HG03175 (cell line): ENCODE data around the gene ITGA5.
"Not testable (repeated sequence)": the region's sequence is repeated elsewhere in the genome, so short reads cannot be mapped to it uniquely, and the experiment has no call there.

Experiments used
- ATAC-seq: cut with Tn5 transposase; IDR thresholded peaks from one replicate; pipeline ENCODE4 v1.9.1; 2021; ENCODE audit warnings: mild to moderate bottlenecking, moderate library complexity; ENCODE audit not compliant: unreplicated experiment

The ITGA5 gene

GRCh38 chr12:54356228-54356627 is 62.8 kb downstream of the ITGA5 start:
- ATAC-seq = no peak

DNA sequence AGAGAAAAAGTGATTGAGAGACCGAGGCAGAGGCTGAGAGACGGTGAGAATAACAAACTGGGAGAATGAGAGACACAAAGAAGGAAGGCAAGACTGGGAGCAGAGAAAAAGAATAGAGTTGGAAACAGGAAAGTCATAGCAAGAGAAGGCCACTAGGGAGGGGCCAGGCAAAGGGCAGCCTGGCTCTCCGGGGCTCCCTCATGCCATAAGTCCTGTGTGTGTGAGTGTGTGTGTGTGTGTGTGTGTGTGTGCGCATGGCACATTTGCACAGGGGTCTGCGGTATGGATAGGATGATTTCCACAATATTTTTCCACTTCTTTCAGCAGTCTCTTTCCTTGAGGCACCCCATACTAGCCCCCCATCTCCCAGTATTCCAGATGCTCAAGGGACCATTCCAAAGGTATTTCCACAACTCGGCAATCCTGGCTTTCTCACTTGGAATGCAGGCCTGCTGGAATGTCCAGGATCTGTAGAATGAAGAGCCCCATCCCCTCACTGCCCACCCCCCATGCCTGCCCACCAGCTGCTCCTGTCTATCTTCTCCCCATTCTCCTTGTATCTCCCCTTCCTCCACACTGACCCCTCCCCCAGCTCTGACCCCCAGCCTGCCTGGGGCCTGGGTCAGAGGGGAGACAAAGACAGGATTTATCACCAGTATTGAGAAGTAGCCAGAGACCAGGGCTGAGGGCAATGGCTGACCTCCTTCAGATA is 63.8 kb downstream of the ITGA5 start:
- ATAC-seq = no peak

DNA sequence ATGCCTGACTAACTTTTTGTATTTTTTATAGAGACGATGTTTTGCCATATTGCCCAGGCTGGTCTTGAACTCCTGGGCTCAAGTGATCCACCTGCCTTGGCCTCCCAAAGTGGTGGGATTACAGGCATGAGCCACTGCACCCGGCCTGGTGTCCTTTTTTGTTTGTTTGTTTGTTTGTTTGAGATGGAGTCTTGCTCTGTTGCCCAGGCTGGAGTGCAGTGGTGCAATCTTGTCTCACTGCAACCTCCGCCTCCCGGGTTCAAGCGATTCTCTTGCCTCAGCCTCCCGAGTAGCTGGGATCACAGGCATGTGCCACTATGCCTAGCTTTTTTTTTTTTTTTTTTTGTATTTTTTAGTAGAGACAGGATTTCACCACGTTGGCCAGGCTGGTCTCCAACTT is 64.8 kb downstream of the ITGA5 start:
- ATAC-seq = not testable (repeated sequence)

DNA sequence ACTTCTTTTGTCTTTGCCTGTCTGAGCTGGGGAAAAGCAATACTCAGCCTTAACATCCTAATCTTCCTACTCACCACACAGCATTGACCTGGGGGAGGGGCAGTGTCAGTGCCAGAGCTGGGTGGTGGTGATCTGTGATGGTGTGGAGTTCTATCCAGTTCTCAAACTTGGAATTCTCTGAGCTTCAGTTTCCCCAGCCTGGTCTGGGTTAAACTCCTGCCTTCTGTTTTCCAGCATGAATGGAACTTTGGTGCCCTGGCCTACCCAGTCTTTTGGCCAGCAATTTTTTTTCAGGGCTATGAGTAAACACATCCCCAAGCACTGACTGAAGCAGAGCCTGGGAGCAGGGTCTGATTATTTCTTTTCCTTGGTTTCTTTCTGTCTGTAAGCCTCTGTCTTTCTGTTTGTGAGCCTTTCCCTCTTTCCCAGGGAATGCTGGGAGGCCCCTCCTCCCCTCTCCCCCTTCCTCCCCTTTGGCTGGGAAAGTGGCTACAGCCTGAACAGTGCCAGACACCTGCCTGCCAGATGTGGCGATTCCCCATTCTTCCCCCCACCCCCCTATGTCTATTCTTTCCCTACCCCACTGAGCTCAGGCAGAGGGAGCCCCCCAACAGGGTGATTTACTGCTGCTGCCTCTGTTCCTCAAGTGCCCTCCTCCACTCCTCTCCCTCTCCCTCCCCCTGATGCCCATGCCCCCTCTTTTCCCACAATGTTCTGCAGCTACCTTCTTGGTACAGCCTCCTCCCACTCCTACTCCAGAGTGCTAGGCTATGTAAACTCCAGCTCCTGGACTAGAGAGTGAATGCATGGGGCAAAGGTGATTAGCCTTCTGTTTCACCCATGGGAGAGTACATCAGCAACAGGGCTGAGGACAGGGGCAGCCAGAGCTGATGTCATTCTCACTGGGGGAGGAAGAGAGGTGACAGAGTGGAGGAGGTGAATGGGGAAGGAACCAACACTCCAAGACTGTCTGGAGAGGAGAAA is 65.9 kb downstream of the ITGA5 start:
- ATAC-seq = no peak

DNA sequence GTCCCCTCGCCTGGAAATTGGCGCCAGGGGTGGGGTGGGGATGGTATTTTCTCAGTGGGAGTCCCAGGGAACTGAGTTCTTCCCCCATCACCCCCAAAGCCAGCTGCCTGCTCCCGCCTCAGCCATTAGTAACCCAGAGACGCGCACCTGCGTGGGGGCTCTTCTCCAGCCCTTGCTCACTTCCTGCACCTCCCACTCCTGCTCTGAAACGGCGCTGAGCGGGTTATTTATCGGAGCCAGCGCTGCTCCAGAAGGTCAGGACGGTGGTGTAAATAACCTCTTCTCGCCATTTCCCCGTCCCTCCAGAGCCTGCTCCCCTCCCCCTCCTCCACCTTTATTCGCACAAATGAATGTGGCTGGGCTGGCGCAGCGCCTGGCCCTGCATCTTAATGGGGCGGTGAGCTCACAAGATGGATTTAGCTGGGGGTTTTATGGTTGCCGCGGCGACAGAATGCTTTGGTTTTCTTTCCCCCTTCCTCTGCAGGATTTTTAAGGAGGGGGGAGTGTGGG is 67.0 kb downstream of the ITGA5 start:
- no peak for ATAC-seq

GRCh38 chr12:54351341-54351740 is 67.7 kb downstream of the ITGA5 start:
- ATAC-seq = no peak

DNA sequence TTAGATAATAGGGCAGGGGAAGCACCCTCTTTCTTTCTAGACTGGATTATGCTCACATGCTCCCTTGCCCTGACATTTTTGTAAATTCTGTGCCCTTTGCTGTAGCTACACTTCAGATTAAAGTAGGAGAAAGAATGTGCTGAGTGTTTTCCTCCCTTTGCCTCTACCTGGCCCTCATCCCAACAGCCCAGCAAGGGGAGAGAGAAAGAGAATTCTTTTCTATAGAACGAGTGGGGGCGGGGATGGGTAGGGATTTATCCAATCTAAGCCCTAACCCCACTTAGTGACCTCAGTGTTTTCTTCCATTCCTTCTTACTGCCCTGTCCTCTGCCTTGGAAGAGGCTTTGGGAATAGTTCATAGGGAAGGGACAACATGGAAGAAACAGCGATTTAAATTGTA is 68.3 kb downstream of the ITGA5 start:
- ATAC-seq = no peak

DNA sequence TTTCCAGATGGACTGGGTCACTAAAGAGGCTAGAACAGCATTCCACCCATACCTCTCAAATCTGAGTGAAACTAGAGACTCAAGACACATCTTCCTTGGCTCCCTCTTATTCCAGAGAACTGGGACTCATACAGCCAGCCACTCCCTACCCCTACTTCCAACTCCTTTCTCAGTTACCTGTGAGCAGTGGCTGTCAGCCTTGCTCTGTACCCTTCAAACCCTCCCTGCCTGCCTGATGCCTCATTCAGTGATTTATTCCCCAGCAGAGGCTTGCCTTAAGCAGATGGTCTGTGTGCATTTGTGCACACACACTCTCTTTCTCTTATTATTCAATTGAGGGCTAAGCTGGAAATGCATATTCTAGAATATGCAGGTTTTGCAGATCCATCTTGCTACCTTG is 69.4 kb downstream of the ITGA5 start:
- ATAC-seq = no peak

GRCh38 chr12:54349036-54349435 is 70.0 kb downstream of the ITGA5 start:
- no peak for ATAC-seq
